ENCODE results near the gene PTCD2.

Gene PTCD2, protein sequence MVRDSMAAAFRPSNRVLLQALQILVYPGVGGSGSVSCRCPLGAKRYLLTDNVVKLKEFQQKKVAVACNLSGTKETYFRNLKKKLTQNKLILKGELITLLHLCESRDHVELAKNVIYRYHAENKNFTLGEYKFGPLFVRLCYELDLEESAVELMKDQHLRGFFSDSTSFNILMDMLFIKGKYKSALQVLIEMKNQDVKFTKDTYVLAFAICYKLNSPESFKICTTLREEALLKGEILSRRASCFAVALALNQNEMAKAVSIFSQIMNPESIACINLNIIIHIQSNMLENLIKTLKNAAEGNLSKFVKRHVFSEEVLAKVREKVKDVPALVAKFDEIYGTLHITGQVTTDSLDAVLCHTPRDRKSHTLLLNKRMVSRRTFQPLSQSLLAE

DNA sequence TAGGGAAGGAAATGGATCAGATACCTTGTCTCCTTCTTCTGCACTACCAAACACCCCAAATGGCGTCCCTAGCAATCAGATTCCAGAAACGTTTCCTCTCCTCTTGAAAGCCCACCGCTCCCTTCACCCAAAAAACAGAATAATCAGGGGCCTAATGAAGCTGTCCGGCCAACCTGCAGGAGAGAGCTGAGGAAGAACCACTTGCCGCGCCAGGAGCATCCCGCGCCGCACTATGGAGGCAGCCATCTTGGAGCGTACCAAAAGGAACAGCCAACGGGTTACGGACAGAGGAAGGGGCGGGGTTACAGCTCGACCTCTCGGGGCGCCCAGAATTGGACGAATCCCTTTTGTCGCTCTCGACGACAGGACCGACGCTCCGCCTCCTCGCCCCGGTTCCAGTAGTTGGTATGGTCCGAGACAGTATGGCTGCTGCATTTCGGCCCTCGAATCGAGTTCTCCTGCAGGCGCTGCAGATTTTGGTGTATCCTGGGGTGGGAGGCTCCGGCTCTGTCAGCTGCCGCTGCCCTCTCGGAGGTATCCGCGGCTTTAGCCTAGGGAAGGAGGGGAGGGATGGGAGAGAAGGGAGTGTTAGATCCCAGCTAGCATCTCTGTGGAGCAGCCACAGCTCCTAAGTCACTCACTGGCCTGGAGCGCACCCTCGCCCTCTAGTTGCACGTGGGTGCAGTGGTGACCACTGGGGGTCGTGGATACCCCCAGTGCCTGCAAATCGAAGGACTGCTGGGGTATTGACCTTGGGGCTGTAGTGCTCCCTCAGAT, at the start of gene PTCD2, which contains the start of gene MRPS27:
Gene PTCD2 (plus strand): TSS at position 398 of the 777 bp plus-strand sequence. CDS start 10 bp downstream, at position 408.
Gene MRPS27 (minus strand): TSS at position 265 of the 777 bp plus-strand sequence. CDS start 19 bp downstream, at position 246.
- H3K9me3 ChIP-seq (ENCODE audit: control insufficient read depth in 1 of 2, low read length in 2 of 2): no peaks in the 10 kb centered on the region
- H3K27ac ChIP-seq (ENCODE audit: low read length): peak within 1 kb of the TSS; percentile 88
- peaks cover 6 to 11% of the 10 kb centered on the region in 2 donors for H3K36me3 ChIP-seq (ENCODE audit: control insufficient read depth in 1 of 2, insufficient read depth in 2 of 2, low read length in 2 of 2)
- H3K4me1 ChIP-seq (ENCODE audit: control insufficient read depth in 1 of 2, insufficient read depth in 2 of 2, low read length in 2 of 2): peaks cover 3 to 13% of the 10 kb centered on the region in 2 donors
- H3K4me3 ChIP-seq (ENCODE audit: low read depth in 1 of 2, low read length in 2 of 2): peak within 1 kb of the TSS; percentile 100
- no peaks in the 10 kb centered on the region for H3K27me3 ChIP-seq (ENCODE audit: low read depth, low read length)

DNA sequence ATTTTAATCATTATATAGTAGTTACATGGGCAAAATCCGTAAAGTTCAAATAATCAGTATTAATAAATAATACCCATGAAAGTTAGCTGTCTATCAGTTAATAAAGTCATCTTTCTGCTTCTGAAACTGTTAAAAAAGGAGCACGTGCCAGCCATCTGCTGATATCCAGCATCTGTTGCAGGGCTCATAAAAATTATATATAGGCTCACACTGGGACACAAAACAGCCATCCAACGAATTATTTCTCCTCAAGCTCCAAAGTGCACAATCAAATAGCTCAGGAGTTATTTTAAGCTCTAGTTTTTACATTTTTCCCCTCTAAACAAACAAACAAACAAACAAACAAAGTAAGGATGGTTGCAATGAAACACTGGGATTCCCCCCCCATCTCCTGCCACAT, 48.5 kb upstream of the PTCD2 start:
- Histone ChIP-seq H3K27me3 (ENCODE audit: low read depth, low read length) (no peaks in the 10 kb centered on the region), H3K27ac (ENCODE audit: low read length) (no peak overlapping the region), H3K4me3 (ENCODE audit: low read depth in 1 of 2, low read length in 2 of 2) (no peak overlapping the region), H3K9me3 (ENCODE audit: control insufficient read depth in 1 of 2, low read length in 2 of 2) (peaks cover 0 to 5% of the 10 kb centered on the region in 2 donors), H3K36me3 (ENCODE audit: control insufficient read depth in 1 of 2, insufficient read depth in 2 of 2, low read length in 2 of 2) (no peaks in the 10 kb centered on the region), H3K4me1 (ENCODE audit: control insufficient read depth in 1 of 2, insufficient read depth in 2 of 2, low read length in 2 of 2) (no peaks in the 10 kb centered on the region)

DNA sequence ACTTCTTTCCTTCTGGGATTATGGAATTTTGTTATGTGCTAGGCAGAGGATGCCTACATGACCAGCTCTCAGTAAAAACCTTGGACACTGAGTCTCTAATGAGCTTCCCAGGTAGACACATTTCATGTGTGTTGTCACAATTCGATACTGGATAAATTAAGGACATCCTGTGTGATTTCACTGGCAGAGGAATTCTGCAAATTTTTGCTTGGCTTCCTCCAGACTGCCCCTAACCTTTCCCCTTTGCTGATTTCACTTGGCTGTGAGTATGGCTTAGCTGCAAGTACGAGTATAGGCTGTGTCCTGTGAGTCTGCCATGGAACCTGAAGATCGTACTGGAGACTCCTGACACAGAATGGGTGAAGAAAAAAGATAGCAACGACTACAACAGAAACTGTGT, 47.8 kb upstream of the PTCD2 start:
- Histone ChIP-seq H3K4me3 (ENCODE audit: low read depth in 1 of 2, low read length in 2 of 2) (no peak overlapping the region), H3K27ac (ENCODE audit: low read length) (no peak overlapping the region), H3K9me3 (ENCODE audit: control insufficient read depth in 1 of 2, low read length in 2 of 2) (peaks cover 0 to 5% of the 10 kb centered on the region in 2 donors), H3K4me1 (ENCODE audit: control insufficient read depth in 1 of 2, insufficient read depth in 2 of 2, low read length in 2 of 2) (no peaks in the 10 kb centered on the region), H3K36me3 (ENCODE audit: control insufficient read depth in 1 of 2, insufficient read depth in 2 of 2, low read length in 2 of 2) (no peaks in the 10 kb centered on the region), H3K27me3 (ENCODE audit: low read depth, low read length) (no peaks in the 10 kb centered on the region)

DNA sequence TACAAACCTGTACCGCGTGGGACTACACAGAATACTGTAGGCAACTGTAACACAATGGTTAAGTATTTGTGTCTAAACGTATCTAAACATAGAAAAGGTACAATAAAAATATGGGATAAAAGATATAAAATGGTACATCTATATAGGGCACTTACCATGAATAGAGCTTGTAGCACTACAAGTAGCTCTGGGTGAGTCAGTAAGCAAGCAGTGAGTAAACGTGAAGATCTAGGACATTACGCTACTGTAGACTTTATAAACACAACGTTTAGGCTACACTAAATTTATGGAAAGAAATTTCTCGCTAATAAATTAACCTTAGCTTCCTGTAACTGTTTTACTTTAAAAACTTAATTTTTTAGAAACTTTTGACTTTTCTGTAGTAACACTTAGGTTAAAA, 46.6 kb upstream of the PTCD2 start:
- peaks cover 0 to 5% of the 10 kb centered on the region in 2 donors for H3K9me3 ChIP-seq (ENCODE audit: control insufficient read depth in 1 of 2, low read length in 2 of 2)
- no peak overlapping the region for H3K27ac ChIP-seq (ENCODE audit: low read length)
- H3K36me3 ChIP-seq (ENCODE audit: control insufficient read depth in 1 of 2, insufficient read depth in 2 of 2, low read length in 2 of 2): no peaks in the 10 kb centered on the region
- H3K4me3 ChIP-seq (ENCODE audit: low read depth in 1 of 2, low read length in 2 of 2): no peak overlapping the region
- H3K4me1 ChIP-seq (ENCODE audit: control insufficient read depth in 1 of 2, insufficient read depth in 2 of 2, low read length in 2 of 2): no peaks in the 10 kb centered on the region
- no peaks in the 10 kb centered on the region for H3K27me3 ChIP-seq (ENCODE audit: low read depth, low read length)

DNA sequence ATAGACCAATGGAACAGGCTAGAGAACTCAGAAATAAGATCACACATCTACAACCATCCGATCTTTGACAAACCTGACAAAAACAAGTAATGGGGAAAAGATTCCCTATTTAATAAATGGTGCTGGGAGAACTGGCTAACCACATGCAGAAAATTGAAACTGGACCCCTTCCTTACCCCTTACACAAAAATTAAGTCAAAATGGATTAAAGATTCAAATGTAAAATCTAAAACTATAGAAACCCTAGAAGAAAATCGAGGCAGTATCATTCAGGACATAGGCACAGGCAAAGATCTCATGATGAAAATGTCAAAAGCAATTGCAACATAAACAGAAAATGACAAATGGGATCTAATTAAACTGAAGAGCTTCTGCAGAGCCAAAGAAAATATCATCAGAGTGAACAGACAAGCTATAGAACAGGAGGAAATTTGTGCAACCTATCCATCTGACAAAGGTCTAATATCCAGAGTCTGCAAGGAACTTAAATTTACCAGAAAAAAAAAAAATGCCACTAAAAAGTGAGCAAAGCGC, 43.9 kb upstream of the PTCD2 start:
- Histone ChIP-seq H3K27ac (ENCODE audit: low read length) (no peak overlapping the region), H3K27me3 (ENCODE audit: low read depth, low read length) (no peaks in the 10 kb centered on the region), H3K9me3 (ENCODE audit: control insufficient read depth in 1 of 2, low read length in 2 of 2) (peaks cover 0 to 5% of the 10 kb centered on the region in 2 donors), H3K36me3 (ENCODE audit: control insufficient read depth in 1 of 2, insufficient read depth in 2 of 2, low read length in 2 of 2) (peaks cover 0 to 6% of the 10 kb centered on the region in 2 donors), H3K4me1 (ENCODE audit: control insufficient read depth in 1 of 2, insufficient read depth in 2 of 2, low read length in 2 of 2) (peaks cover 0 to 9% of the 10 kb centered on the region in 2 donors), H3K4me3 (ENCODE audit: low read depth in 1 of 2, low read length in 2 of 2) (no peak overlapping the region)

DNA sequence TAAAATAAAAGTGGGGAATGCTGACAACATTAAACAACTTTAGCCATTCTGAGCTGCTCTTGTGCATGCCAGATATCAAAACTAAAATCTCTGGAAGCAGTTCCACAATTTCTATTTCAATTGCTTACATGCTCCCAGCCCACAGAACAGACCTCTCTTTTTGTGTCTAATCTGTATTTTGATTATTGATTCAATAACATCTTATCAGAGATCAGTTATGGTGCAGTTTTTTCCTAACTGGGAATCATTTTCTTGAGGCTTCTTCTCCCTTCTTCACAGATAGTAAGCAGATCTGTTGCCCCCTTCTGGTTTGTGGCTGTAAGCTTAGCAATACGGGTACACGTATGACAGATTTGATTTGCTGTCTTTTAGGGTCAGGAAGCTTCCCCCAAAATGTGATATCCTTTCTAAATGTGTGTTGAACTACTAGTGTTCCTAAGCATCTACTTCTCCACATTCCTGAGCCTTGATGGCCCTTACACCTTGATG, 39.5 kb upstream of the PTCD2 start:
- H3K4me3 ChIP-seq (ENCODE audit: low read depth in 1 of 2, low read length in 2 of 2): no peak overlapping the region
- no peaks in the 10 kb centered on the region for H3K27me3 ChIP-seq (ENCODE audit: low read depth, low read length)
- peaks cover 0 to 20% of the 10 kb centered on the region in 2 donors for H3K4me1 ChIP-seq (ENCODE audit: control insufficient read depth in 1 of 2, insufficient read depth in 2 of 2, low read length in 2 of 2)
- peaks cover 0 to 5% of the 10 kb centered on the region in 2 donors for H3K9me3 ChIP-seq (ENCODE audit: control insufficient read depth in 1 of 2, low read length in 2 of 2)
- H3K36me3 ChIP-seq (ENCODE audit: control insufficient read depth in 1 of 2, insufficient read depth in 2 of 2, low read length in 2 of 2): peaks cover 0 to 6% of the 10 kb centered on the region in 2 donors
- no peak overlapping the region for H3K27ac ChIP-seq (ENCODE audit: low read length)

DNA sequence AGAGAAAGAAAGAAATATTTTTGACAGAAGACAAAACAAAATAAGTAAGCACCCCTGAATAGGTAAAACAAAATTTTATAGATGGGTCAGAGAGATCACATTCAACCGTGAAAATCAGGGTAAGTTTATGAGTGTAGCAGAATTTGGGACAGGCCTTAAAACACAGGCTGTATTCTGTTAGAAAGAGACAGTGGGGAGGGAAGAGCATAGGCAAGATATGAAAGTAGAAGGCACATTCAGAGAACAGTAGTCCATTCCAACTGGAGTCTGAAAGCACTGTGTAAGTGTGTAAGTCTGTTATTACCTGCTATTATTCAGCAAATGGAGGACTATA, 38.8 kb upstream of the PTCD2 start:
- Histone ChIP-seq H3K36me3 (ENCODE audit: control insufficient read depth in 1 of 2, insufficient read depth in 2 of 2, low read length in 2 of 2) (peaks cover 0 to 6% of the 10 kb centered on the region in 2 donors), H3K9me3 (ENCODE audit: control insufficient read depth in 1 of 2, low read length in 2 of 2) (peaks cover 0 to 1% of the 10 kb centered on the region in 2 donors), H3K27ac (ENCODE audit: low read length) (no peak overlapping the region), H3K4me3 (ENCODE audit: low read depth in 1 of 2, low read length in 2 of 2) (no peak overlapping the region), H3K4me1 (ENCODE audit: control insufficient read depth in 1 of 2, insufficient read depth in 2 of 2, low read length in 2 of 2) (peaks cover 0 to 20% of the 10 kb centered on the region in 2 donors), H3K27me3 (ENCODE audit: low read depth, low read length) (no peaks in the 10 kb centered on the region)

DNA sequence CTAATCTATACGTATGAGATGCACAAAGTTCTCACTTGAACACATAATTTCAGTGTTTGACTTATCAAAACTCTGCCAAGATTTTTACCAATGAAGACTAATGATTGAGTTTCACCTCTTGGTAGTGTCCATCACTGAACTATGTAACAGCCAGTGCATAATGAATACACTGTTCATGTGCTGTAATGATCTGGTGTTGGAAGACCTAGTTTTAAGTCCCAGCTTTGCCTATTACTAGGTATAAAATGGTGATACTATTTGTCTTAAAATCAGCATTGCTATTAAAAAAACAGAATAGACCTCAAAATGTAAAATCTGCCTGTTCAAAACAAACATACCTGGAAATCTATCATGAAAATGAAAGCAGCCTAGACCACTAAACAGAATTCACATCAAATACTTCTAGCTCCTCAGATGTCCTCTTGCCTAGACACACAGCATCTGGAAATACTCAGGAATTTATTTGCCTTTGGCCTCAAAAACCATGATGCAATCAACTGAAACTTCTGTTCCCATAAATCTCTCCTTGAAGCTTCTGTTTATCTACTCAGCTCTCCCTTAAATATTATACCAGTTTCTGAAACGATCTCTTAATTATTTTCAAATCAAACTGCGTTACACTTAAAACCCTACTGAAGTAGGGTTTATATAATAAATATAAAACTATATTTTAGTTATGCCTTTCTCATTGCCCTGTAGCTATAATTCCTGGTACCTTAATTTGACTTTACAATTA, 38.2 kb upstream of the PTCD2 start:
- Histone ChIP-seq H3K36me3 (ENCODE audit: control insufficient read depth in 1 of 2, insufficient read depth in 2 of 2, low read length in 2 of 2) (peaks cover 0 to 6% of the 10 kb centered on the region in 2 donors), H3K27me3 (ENCODE audit: low read depth, low read length) (no peaks in the 10 kb centered on the region), H3K27ac (ENCODE audit: low read length) (no peak overlapping the region), H3K9me3 (ENCODE audit: control insufficient read depth in 1 of 2, low read length in 2 of 2) (no peaks in the 10 kb centered on the region), H3K4me1 (ENCODE audit: control insufficient read depth in 1 of 2, insufficient read depth in 2 of 2, low read length in 2 of 2) (peaks cover 0 to 20% of the 10 kb centered on the region in 2 donors), H3K4me3 (ENCODE audit: low read depth in 1 of 2, low read length in 2 of 2) (no peak overlapping the region)

DNA sequence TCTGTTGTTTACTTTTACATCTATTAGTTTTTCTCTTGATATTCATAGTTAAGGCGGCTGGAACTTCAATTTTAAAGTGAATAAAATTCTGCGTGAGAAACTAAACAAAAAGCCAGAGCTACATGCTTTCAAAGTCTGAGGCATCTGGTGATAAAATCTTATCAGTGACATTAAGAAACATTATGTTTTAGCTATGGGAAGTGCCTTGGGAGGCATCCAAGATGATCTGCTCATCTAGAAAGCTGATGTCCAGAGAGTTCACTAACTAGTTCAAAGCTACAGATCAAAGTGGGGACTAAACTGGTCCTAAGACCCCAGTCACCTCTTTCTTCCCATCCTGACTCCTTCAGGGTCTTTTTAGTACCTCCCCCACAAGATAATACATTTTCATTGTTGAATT, 37.3 kb upstream of the PTCD2 start:
- Histone ChIP-seq H3K27ac (ENCODE audit: low read length) (peak overlapping the region; percentile 34), H3K4me1 (ENCODE audit: control insufficient read depth in 1 of 2, insufficient read depth in 2 of 2, low read length in 2 of 2) (peaks cover 0 to 20% of the 10 kb centered on the region in 2 donors), H3K4me3 (ENCODE audit: low read depth in 1 of 2, low read length in 2 of 2) (no peak overlapping the region), H3K36me3 (ENCODE audit: control insufficient read depth in 1 of 2, insufficient read depth in 2 of 2, low read length in 2 of 2) (peaks cover 0 to 6% of the 10 kb centered on the region in 2 donors), H3K9me3 (ENCODE audit: control insufficient read depth in 1 of 2, low read length in 2 of 2) (no peaks in the 10 kb centered on the region), H3K27me3 (ENCODE audit: low read depth, low read length) (no peaks in the 10 kb centered on the region)

DNA sequence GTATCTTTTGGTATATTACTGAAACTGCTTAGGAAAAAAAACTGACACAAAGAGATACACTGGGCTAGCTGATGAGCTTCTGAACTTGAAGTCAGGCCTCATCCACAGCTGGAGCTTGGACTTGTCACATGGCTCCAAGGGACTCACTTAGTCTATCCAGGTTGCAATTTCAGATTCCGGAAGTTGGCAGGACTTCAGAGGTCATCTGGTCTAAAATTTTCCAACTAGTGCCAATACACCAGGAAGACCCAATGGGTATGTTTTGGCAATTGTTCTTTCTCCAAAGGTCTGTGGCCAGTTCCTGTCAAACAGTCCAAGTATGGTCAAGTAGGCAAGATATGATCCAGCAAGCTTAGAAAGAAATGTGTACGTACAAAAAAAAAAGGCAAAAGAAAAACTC, 36.8 kb upstream of the PTCD2 start:
- no peaks in the 10 kb centered on the region for H3K9me3 ChIP-seq (ENCODE audit: control insufficient read depth in 1 of 2, low read length in 2 of 2)
- no peak overlapping the region for H3K4me3 ChIP-seq (ENCODE audit: low read depth in 1 of 2, low read length in 2 of 2)

More for the DNA sequence above, 36.8 kb upstream of the PTCD2 start:
- H3K36me3 ChIP-seq (ENCODE audit: control insufficient read depth in 1 of 2, insufficient read depth in 2 of 2, low read length in 2 of 2): peaks cover 0 to 6% of the 10 kb centered on the region in 2 donors
- no peak overlapping the region for H3K27ac ChIP-seq (ENCODE audit: low read length)
- peaks cover 0 to 20% of the 10 kb centered on the region in 2 donors for H3K4me1 ChIP-seq (ENCODE audit: control insufficient read depth in 1 of 2, insufficient read depth in 2 of 2, low read length in 2 of 2)
- no peaks in the 10 kb centered on the region for H3K27me3 ChIP-seq (ENCODE audit: low read depth, low read length)

Measured in muscle layer of duodenum (tissue), 2 donors.